ENCODE data around the gene GUCD1. TPM values are rescaled to one million over a fixed set of nuclear protein-coding genes. Genes with fewer than 3 reads are reported as not detected.

GUCD1 gene
- total and polyA plus RNA-seq, 2 of the 13 experiments (the other 11 are each of a cell fraction or from before 2014, with no cell fraction given), result 128 to 245 TPM

DNA sequence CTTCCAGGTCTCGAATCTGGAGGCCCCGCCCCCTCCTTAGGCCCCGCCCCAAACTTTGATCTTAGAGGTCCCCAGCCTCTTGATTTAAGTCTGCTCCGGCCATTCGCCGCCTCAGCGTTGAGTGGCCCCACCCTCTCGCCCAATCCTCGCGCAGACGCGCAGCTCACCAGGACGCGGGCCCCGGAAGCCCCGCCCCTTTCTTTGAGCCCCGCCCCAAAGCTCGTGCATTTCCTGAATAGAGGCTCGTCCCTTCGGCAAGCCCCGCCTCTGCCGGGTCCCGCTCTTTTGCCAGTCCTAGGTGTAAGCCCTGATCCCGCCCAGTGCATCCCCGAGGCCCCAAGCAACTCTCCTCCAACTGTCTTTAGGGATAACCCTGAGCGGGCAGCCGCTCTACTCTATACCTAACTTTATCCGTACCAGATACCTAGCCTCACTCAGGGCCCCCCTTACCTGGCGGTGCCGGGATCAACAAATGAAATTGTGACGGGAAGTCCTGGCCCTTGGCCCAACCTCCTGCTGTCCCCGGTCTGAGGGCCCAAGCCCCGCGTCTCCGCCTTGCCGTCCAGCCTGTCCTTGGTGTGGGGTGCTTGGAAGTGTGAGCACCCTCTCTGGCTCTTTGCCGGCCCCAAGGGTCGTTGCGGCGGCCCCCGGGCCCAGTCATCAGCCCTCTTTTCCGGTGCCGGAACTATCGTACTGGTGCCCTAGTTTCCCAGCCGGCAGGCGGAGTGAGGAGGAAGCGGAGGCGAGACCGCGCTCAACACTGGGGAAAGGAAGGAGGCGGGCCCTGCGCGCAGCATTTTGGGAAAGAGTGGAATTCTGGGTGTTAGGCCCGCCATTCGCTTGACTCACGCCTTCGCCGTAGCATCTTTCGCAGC, 464 bp upstream of the GUCD1 start, which contains the start of gene SNRPD3 (continued):
- TF ChIP-seq TGIF2 (CRISPR knock-in tag; IDR thresholded peaks at IDR 0.05) (peak; percentile 95), KDM5B (CRISPR knock-in tag; IDR thresholded peaks at IDR 0.05; ENCODE audit: borderline replicate concordance) (peak; percentile 72; the same call in 1 of the 2 replicates), ARNT2 (CRISPR knock-in tag; IDR thresholded peaks at IDR 0.05; ENCODE audit: low read depth) (peak; percentile 83), RAD21 (CRISPR knock-in tag; IDR thresholded peaks at IDR 0.05) (0 out of 2 replicates have a peak, but pooled peaks have one; percentile 35), ZNF672 (CRISPR knock-in tag; IDR thresholded peaks at IDR 0.05) (no peak), ETS1 (CRISPR knock-in tag; IDR thresholded peaks at IDR 0.05) (no peak), DMAP1 (CRISPR knock-in tag; IDR thresholded peaks at IDR 0.05) (peak; percentile 90), ZNF362 (CRISPR knock-in tag; IDR thresholded peaks at IDR 0.05; ENCODE audit: borderline replicate concordance) (no peak; the same call in 1 of the 2 replicates), TBP (CRISPR knock-in tag; IDR thresholded peaks at IDR 0.05) (no peak), ZNF652 (CRISPR knock-in tag; IDR thresholded peaks at IDR 0.05; ENCODE audit: borderline replicate concordance, low read depth) (peak; percentile 66; the same call in 1 of the 2 replicates), ZBTB4 (CRISPR knock-in tag; IDR thresholded peaks at IDR 0.05; ENCODE audit: borderline replicate concordance) (peak; percentile 27; the same call in 1 of the 2 replicates), ZNF10 (CRISPR knock-in tag; IDR thresholded peaks at IDR 0.05; ENCODE audit: borderline replicate concordance, low read depth) (no peak), MAFF (IDR thresholded peaks at IDR 0.05; ENCODE audit: low read depth, low read length) (no peak), REXO4 (CRISPR knock-in tag; IDR thresholded peaks at IDR 0.05; ENCODE audit: borderline replicate concordance) (no peak)
- TF ChIP-seq, protein P1, sequence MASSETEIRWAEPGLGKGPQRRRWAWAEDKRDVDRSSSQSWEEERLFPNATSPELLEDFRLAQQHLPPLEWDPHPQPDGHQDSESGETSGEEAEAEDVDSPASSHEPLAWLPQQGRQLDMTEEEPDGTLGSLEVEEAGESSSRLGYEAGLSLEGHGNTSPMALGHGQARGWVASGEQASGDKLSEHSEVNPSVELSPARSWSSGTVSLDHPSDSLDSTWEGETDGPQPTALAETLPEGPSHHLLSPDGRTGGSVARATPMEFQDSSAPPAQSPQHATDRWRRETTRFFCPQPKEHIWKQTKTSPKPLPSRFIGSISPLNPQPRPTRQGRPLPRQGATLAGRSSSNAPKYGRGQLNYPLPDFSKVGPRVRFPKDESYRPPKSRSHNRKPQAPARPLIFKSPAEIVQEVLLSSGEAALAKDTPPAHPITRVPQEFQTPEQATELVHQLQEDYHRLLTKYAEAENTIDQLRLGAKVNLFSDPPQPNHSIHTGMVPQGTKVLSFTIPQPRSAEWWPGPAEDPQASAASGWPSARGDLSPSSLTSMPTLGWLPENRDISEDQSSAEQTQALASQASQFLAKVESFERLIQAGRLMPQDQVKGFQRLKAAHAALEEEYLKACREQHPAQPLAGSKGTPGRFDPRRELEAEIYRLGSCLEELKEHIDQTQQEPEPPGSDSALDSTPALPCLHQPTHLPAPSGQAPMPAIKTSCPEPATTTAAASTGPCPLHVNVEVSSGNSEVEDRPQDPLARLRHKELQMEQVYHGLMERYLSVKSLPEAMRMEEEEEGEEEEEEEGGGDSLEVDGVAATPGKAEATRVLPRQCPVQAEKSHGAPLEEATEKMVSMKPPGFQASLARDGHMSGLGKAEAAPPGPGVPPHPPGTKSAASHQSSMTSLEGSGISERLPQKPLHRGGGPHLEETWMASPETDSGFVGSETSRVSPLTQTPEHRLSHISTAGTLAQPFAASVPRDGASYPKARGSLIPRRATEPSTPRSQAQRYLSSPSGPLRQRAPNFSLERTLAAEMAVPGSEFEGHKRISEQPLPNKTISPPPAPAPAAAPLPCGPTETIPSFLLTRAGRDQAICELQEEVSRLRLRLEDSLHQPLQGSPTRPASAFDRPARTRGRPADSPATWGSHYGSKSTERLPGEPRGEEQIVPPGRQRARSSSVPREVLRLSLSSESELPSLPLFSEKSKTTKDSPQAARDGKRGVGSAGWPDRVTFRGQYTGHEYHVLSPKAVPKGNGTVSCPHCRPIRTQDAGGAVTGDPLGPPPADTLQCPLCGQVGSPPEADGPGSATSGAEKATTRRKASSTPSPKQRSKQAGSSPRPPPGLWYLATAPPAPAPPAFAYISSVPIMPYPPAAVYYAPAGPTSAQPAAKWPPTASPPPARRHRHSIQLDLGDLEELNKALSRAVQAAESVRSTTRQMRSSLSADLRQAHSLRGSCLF (CRISPR knock-in tag; IDR thresholded peaks at IDR 0.05; ENCODE audit: borderline replicate concordance), result peak; percentile 58; the same call in 1 of the 2 replicates
- TF ChIP-seq, protein P2, sequence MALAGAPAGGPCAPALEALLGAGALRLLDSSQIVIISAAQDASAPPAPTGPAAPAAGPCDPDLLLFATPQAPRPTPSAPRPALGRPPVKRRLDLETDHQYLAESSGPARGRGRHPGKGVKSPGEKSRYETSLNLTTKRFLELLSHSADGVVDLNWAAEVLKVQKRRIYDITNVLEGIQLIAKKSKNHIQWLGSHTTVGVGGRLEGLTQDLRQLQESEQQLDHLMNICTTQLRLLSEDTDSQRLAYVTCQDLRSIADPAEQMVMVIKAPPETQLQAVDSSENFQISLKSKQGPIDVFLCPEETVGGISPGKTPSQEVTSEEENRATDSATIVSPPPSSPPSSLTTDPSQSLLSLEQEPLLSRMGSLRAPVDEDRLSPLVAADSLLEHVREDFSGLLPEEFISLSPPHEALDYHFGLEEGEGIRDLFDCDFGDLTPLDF (CRISPR knock-in tag; IDR thresholded peaks at IDR 0.05), result peak; percentile 91
